Coronary artery (tissue), 2 donors: ENCODE results near the gene LHX6.

Source experiments
- DNase-seq: peaks from one replicate; pipeline ENCODE4 v3.0.0-alpha.2; 2017; ENCODE audit warnings: low spot score
- H3K27ac ChIP-seq, 2 donors: fragments of 200-600 bp; sonication (generic); one replicate each; pipeline ENCODE4 v1.5.1; 2016 to 2019
- H3K4me3 ChIP-seq: fragments of 200-600 bp; sonication (generic); 2 replicates; pipeline ENCODE4 v1.5.1; 2016; ENCODE audit warnings: mild to moderate bottlenecking, moderate library complexity
- CTCF ChIP-seq: fragments of 200-600 bp; sonication (generic); IDR thresholded peaks from one replicate; pipeline ENCODE4 v1.5.1; 2019; ENCODE audit warnings: antibody characterized with exemption

Gene LHX6

GRCh38 chr9:122180633-122181032 is 48.1 kb downstream of the LHX6 start:
- Histone ChIP-seq H3K4me3 (no peak overlapping the region), H3K27ac (no peak overlapping the region)
- TF ChIP-seq CTCF = no peak
- DNase-seq = no peak

DNA sequence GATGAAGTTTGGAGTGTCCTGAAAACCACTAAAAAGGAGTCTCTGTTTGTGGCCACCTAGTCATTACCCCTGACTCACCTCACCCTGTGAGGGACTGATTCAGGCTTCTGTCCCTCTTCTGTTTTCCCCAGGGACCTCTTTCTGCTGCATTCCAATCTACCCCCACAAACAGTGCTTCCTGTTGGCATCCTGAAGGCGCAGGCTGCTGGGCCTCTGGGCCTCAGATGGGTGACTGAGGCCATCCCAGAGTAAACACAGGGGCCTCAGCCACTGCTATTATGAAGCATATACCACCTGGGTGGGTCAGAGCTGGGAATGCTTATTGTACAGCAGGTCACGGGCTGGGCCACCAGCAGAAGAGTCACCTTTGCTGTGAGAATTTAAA is 49.1 kb downstream of the LHX6 start:
- no peak overlapping the region for H3K4me3 ChIP-seq
- no peak for TF ChIP-seq CTCF

GRCh38 chr9:122179054-122179689 is 49.6 kb downstream of the LHX6 start:
- no peak for TF ChIP-seq CTCF
- Histone ChIP-seq H3K4me3 (no peak overlapping the region), H3K27ac (no peak overlapping the region)
- DNase-seq = no peak

More for the DNA sequence above, 49.1 kb downstream of the LHX6 start:
- H3K27ac ChIP-seq = no peak overlapping the region
- no peak for DNase-seq

- H3K4me3 ChIP-seq = no peak overlapping the region
- DNase-seq = peak; percentile 31
- TF ChIP-seq CTCF = no peak
- H3K27ac ChIP-seq = no peak overlapping the region
These were observed 51.8 kb downstream of the LHX6 start for GRCh38 chr9:122176916-122177315.

- H3K27ac ChIP-seq = no peak overlapping the region
- H3K4me3 ChIP-seq = no peak overlapping the region
- no peak for TF ChIP-seq CTCF
- no peak for DNase-seq
These were observed 55.1 kb downstream of the LHX6 start for GRCh38 chr9:122173670-122174069.

DNA sequence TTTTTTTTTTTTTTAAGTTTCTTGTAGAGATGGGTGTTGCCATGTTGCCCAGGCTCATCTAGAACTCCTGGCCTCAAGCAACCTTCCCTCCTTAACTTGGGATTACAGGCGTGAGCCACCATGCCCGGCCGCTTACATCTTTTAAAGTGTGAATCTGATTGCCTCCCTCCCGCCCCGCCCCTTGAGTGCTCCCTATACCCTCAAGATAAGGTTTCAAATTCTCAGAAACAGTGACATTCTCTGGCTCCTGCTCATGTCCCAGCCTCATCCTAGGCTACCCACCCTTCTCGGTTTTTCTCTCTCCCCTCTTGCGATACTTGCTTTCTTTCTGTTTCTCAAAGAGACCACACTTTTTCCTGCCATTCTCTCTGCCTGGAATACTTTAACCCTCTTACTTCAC is 56.6 kb downstream of the LHX6 start:
- DNase-seq = no peak
- TF ChIP-seq CTCF = no peak
- Histone ChIP-seq H3K4me3 (no peak overlapping the region), H3K27ac (no peak overlapping the region)

- H3K4me3 ChIP-seq = no peak overlapping the region
- DNase-seq = no peak
- TF ChIP-seq CTCF = no peak
- no peak overlapping the region for H3K27ac ChIP-seq
These were observed 60.4 kb downstream of the LHX6 start for GRCh38 chr9:122168356-122168755.
